HepG2 (cell line): ENCODE data around the gene RFFL. TPM values are rescaled to one million over a fixed set of nuclear protein-coding genes. Genes with fewer than 3 reads are reported as not detected.

ENCODE experiments used
- ATAC-seq: fragments of 200-7000 bp; cut with Tn5 transposase; 3 replicates; pipeline ENCODE4 v1.9.1; 2020; ENCODE audit warnings: mild to moderate bottlenecking, moderate library complexity
- BruUV-seq: library from RNA; stranded (reverse); fragments of 400-500 nt; replicated peaks from 2 replicates; lab custom pipeline; 2021; lab: Mats Ljungman, UMichigan
- CTCF ChIA-PET: fragments of 300-600 bp; formaldehyde crosslinking; extraction: SDS; loops from one replicate; lab custom pipeline; 2021; ENCODE audit warnings: low total read pairs, inconsistent platforms, low intra/inter-chr PET ratio; lab: Yijun Ruan, JAX
- POLR2A ChIA-PET: fragments of 350-600 bp; sonication (Branson Sonifier 250); formaldehyde crosslinking; loops from one replicate; lab custom pipeline; 2020; ENCODE audit warnings: antibody characterized with exemption, inconsistent platforms; lab: Yijun Ruan, JAX
- DNase-seq: peaks from one replicate; pipeline ENCODE4 v3.0.0-alpha.2; 2015; ENCODE audit warnings: low spot score
- FAIRE-seq: peaks from 3 replicates; lab custom pipeline; 2011; peaks lifted over from hg19 to GRCh38; lab: Jason Lieb, UNC
- H2AFZ ChIP-seq: one replicate; pipeline ENCODE4 v1.6.1; 2011; ENCODE audit warnings: low read length, inconsistent platforms
- H3K27ac ChIP-seq: fragments of 300-600 bp; 3 replicates; pipeline ENCODE4 v1.8.0; 2011; ENCODE audit warnings: mixed run types, mild to moderate bottlenecking, mixed read lengths, low read length, inconsistent platforms; ENCODE audit not compliant: insufficient read depth; ENCODE audit errors: extremely low read length
- H3K27me3 ChIP-seq, 2 experiments: fragments of 200-600 bp in 1 of 2; 2 replicates in 1 of 2; 3 replicates in 1 of 2; pipeline versions ENCODE4 v1.6.0 to v1.8.0; 2011; ENCODE audit warnings: low read length in 2 of 2, mild to moderate bottlenecking in 2 of 2, moderate library complexity in 2 of 2, inconsistent platforms in 1 of 2; ENCODE audit not compliant: insufficient read depth in 2 of 2, control insufficient read depth in 1 of 2
- H3K36me3 ChIP-seq, 2 experiments: fragments of 200-600 bp in 1 of 2; replicated peaks in 1 of 2; 2 replicates in 1 of 2; 3 replicates in 1 of 2; pipeline versions ENCODE4 v1.5.1 to v1.8.0; 2011; ENCODE audit warnings: low read length in 2 of 2, inconsistent platforms in 1 of 2; ENCODE audit not compliant: insufficient read depth in 2 of 2, control insufficient read depth in 1 of 2
- H3K4me1 ChIP-seq: 2 replicates; pipeline ENCODE4 v1.5.1; 2012; ENCODE audit warnings: low read length, inconsistent platforms; ENCODE audit not compliant: insufficient read depth
- H3K4me2 ChIP-seq: 2 replicates; pipeline ENCODE4 v1.6.0; 2011; ENCODE audit warnings: low read depth, low read length, inconsistent platforms
- H3K4me3 ChIP-seq, 3 experiments: fragments of 200-600 bp in 1 of 3; sonication (generic), shearing (Covaris generic) in 1 of 3; replicated peaks in 1 of 3; 2 replicates each; pipeline ENCODE4 v1.5.1; 2011 to 2016; ENCODE audit warnings: low read length in 3 of 3, inconsistent platforms in 2 of 3, low read depth in 2 of 3, mild to moderate bottlenecking in 2 of 3, control low read depth in 1 of 3, mixed read lengths in 1 of 3; ENCODE audit not compliant: insufficient read depth in 1 of 3
- H3K79me2 ChIP-seq: one replicate; pipeline ENCODE4 v1.6.1; 2011; ENCODE audit warnings: low read length, inconsistent platforms; ENCODE audit not compliant: insufficient read depth
- H3K9ac ChIP-seq: 2 replicates; pipeline ENCODE4 v1.6.0; 2011; ENCODE audit warnings: mild to moderate bottlenecking, low read depth, low read length, inconsistent platforms; ENCODE audit not compliant: insufficient read depth
- H3K9me3 ChIP-seq: 2 replicates; pipeline ENCODE4 v1.5.1; 2012; ENCODE audit warnings: mild to moderate bottlenecking, low read length
- H4K20me1 ChIP-seq: 2 replicates; pipeline ENCODE4 v1.6.0; 2011; ENCODE audit warnings: inconsistent platforms, mild to moderate bottlenecking, low read length, moderate library complexity; ENCODE audit not compliant: insufficient read depth
- E2F2 ChIP-seq: sonication (generic); formaldehyde crosslinking; IDR thresholded peaks from 2 replicates; pipeline ENCODE4 v1.4.0; 2020; ENCODE audit warnings: missing genetic modification reagents, borderline replicate concordance
- WGBS: methylation state at CpG from one replicate; pipeline ENCODE4 v1.1.6; 2017; ENCODE audit warnings: low lambda C conversion rate; 5-methylcytosine and 5-hydroxymethylcytosine counted together
- in situ Hi-C: cut with HindIII; loops from 2 replicates; pipeline ENCODE4 v1.10.0; 2017; ENCODE audit warnings: low pct_unique_long_range_greater_than_20kb; ENCODE audit not compliant: extremely low pct_ligation_motif_present
- intact Hi-C: fragments of 100-400 bp; cut with micrococcal nuclease; formaldehyde crosslinking; loops from one replicate; pipeline ENCODE4 v1.10.0; 2022; ENCODE audit not compliant: unreplicated experiment
- polyA plus RNA-seq, 8 experiments: library from polyadenylated mRNA; depleted of rRNA in 3 of 8; stranded (reverse) in 7 of 8; unstranded in 1 of 8; fragments of >200 nt; fragmentation: Illumina TruSeq in 4 of 8; extraction: Trizol in 4 of 8; gene quantifications; 2 replicates each; pipeline versions ENCODE4 v1.2.1 to v1.2.3, GENCODE V29; 2011 to 2016; ENCODE audit warnings: low read depth in 4 of 8, missing spikeins in 1 of 8, mixed read lengths in 1 of 8; ENCODE audit not compliant: insufficient read depth in 1 of 8
- total RNA-seq, 5 experiments: library from RNA; depleted of rRNA; stranded (reverse); fragments of >200 nt; fragmentation: Illumina TruSeq; extraction: Trizol; gene quantifications; 2 replicates each; pipeline ENCODE4 v1.2.3, GENCODE V29; 2016; ENCODE audit warnings: low read depth in 1 of 5
- TF ChIP-seq, protein P1 (sequence below): sonication (generic); formaldehyde crosslinking; IDR thresholded peaks from 2 replicates; pipeline ENCODE4 v1.9.0; 2021; ENCODE audit warnings: missing genetic modification reagents, borderline replicate concordance

The RFFL gene
- total and polyA plus RNA-seq, 2 of the 13 experiments (the other 11 are each of a cell fraction or from before 2014, with no cell fraction given) = 24.3 to 48.6 TPM

DNA sequence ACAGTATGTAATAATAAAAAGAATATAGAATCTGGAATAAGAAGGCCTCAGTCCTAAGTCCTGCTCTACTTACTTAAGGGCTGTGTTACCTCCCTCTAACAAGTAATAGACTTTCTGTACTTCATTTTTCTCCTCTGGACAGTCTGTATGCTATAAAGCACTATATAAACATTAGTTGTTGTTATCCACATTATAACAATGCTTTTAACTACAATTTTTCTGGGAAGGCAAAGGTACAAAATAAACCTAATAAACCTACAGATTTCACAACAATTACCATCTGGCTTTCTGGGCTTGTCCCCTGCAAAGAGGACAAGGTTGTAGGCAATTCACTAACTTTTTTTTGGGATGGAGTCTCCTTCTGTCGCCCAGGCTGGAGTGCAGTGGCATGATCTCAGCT, 32.7 kb downstream of the RFFL start:
- intact Hi-C loops = no loop called here
- in situ Hi-C loops = no loop called here
- H3K79me2 ChIP-seq = peaks cover 9% of the 10 kb centered on the region

More for the DNA sequence above, 32.7 kb downstream of the RFFL start:
- H3K9ac ChIP-seq = no peak overlapping the region
- WGBS = 100% methylated on average over 1 of the region's 1 CpG
- ATAC-seq (no peak), FAIRE-seq (no peak), DNase-seq (no peak)
- no peak overlapping the region for H2AFZ ChIP-seq
- no peaks in the 10 kb centered on the region for H3K9me3 ChIP-seq
- TF ChIP-seq E2F2 (CRISPR knock-in tag) = no peak
- TF ChIP-seq, protein P1, sequence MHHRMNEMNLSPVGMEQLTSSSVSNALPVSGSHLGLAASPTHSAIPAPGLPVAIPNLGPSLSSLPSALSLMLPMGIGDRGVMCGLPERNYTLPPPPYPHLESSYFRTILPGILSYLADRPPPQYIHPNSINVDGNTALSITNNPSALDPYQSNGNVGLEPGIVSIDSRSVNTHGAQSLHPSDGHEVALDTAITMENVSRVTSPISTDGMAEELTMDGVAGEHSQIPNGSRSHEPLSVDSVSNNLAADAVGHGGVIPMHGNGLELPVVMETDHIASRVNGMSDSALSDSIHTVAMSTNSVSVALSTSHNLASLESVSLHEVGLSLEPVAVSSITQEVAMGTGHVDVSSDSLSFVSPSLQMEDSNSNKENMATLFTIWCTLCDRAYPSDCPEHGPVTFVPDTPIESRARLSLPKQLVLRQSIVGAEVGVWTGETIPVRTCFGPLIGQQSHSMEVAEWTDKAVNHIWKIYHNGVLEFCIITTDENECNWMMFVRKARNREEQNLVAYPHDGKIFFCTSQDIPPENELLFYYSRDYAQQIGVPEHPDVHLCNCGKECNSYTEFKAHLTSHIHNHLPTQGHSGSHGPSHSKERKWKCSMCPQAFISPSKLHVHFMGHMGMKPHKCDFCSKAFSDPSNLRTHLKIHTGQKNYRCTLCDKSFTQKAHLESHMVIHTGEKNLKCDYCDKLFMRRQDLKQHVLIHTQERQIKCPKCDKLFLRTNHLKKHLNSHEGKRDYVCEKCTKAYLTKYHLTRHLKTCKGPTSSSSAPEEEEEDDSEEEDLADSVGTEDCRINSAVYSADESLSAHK (CRISPR knock-in tag) = no peak
- H3K27me3 ChIP-seq = no peaks in the 10 kb centered on the region
- H3K36me3 ChIP-seq = peaks cover 7 to 16% of the 10 kb centered on the region in 2 experiments; a peak in 4 of 5 replicates
- H3K4me2 ChIP-seq = no peak overlapping the region
- H4K20me1 ChIP-seq = 0 out of 2 replicates have a peak, but pooled peaks cover 2% of the 10 kb centered on the region
- ChIA-PET POLR2A (no interaction called here), CTCF (no interaction called here)
- H3K4me1 ChIP-seq = no peaks in the 10 kb centered on the region
- no peak overlapping the region for H3K4me3 ChIP-seq
- no peak overlapping the region for H3K27ac ChIP-seq
- BruUV-seq = no TSS peak
